ENCODE results near the gene RBM3.

The RBM3 gene

GRCh38 chrX:48599341-48599740, 25.1 kb downstream of the RBM3 start:
- no peak overlapping the region for H3K4me3 ChIP-seq (ENCODE audit: low read depth, low read length)
- no peak for TF ChIP-seq ZSCAN4 (tag by site-specific recombination; IDR thresholded peaks at IDR 0.05)
- TF ChIP-seq ZNF121 (tag by site-specific recombination; IDR thresholded peaks at IDR 0.05), result no peak
- no peak for TF ChIP-seq PRDM2 (tag by site-specific recombination; IDR thresholded peaks at IDR 0.05; ENCODE audit: borderline replicate concordance)
- TF ChIP-seq ZFP37 (tag by site-specific recombination; IDR thresholded peaks at IDR 0.05), result no peak
- no peak for TF ChIP-seq ZNF24 (tag by site-specific recombination; IDR thresholded peaks at IDR 0.05)
- TF ChIP-seq ZNF335 (tag by site-specific recombination; conservative IDR thresholded peaks at IDR 0.05), result no peak
- no peak for TF ChIP-seq HOXA7 (CRISPR knock-in tag; IDR thresholded peaks at IDR 0.05; ENCODE audit: borderline replicate concordance)
- no peak for TF ChIP-seq ZNF239 (tag by site-specific recombination; IDR thresholded peaks at IDR 0.05)
- no peak for TF ChIP-seq ZNF184 (tag by site-specific recombination; IDR thresholded peaks at IDR 0.05)
- no peak for TF ChIP-seq ZBTB1 (tag by site-specific recombination; IDR thresholded peaks at IDR 0.05)
- TF ChIP-seq ZNF416 (tag by site-specific recombination; IDR thresholded peaks at IDR 0.05), result no peak
- TF ChIP-seq ZNF112 (tag by site-specific recombination; IDR thresholded peaks at IDR 0.05), result no peak
- no peak for TF ChIP-seq ZNF133 (tag by site-specific recombination; IDR thresholded peaks at IDR 0.05)
- TF ChIP-seq ZNF280C (tag by site-specific recombination; IDR thresholded peaks at IDR 0.05), result no peak
- H3K9me3 ChIP-seq (ENCODE audit: control insufficient read depth, insufficient read depth, low read depth, low read length), result no peaks in the 10 kb centered on the region
- no peak overlapping the region for H3K27ac ChIP-seq (ENCODE audit: extremely low read depth, low read depth, low read length)
- CTCF ChIA-PET, result no interaction called here
- H3K4me1 ChIP-seq (ENCODE audit: control insufficient read depth, insufficient read depth, low read length), result peaks cover 3% of the 10 kb centered on the region; the same call in 1 of the 2 replicates
- H3K36me3 ChIP-seq (ENCODE audit: control insufficient read depth in 2 of 2, insufficient read depth in 1 of 2, low read length in 2 of 2), result peaks cover 0 to 54% of the 10 kb centered on the region in 2 experiments
- POLR2A ChIA-PET, result no interaction called here

- Histone ChIP-seq H3K36me3 (ENCODE audit: control insufficient read depth in 2 of 2, insufficient read depth in 1 of 2, low read length in 2 of 2) (peaks cover 0 to 63% of the 10 kb centered on the region in 2 experiments), H3K4me3 (ENCODE audit: low read depth, low read length) (no peak overlapping the region), H3K9me3 (ENCODE audit: control insufficient read depth, insufficient read depth, low read depth, low read length) (no peaks in the 10 kb centered on the region), H3K27ac (ENCODE audit: extremely low read depth, low read depth, low read length) (no peak overlapping the region), H3K4me1 (ENCODE audit: control insufficient read depth, insufficient read depth, low read length) (peaks cover 3% of the 10 kb centered on the region; the same call in 1 of the 2 replicates)
- POLR2A ChIA-PET, result interaction anchor here (0.6 kb wide), 1 partner anchor 56 kb away, joined by 3 read pairs; no protein-coding TSS in a partner anchor
- CTCF ChIA-PET, result no interaction called here
- TF ChIP-seq ZNF302 (tag by site-specific recombination; IDR thresholded peaks at IDR 0.05; ENCODE audit: low read depth), result no peak
- no peak for TF ChIP-seq ZNF146 (tag by site-specific recombination; IDR thresholded peaks at IDR 0.05)
- TF ChIP-seq PRDM1 (tag by site-specific recombination; IDR thresholded peaks at IDR 0.05), result no peak
- TF ChIP-seq BCL6B (tag by site-specific recombination; IDR thresholded peaks at IDR 0.05), result no peak
- TF ChIP-seq ZNF549 (tag by site-specific recombination; IDR thresholded peaks at IDR 0.05), result no peak
- TF ChIP-seq INSM2 (tag by site-specific recombination; IDR thresholded peaks at IDR 0.05), result no peak
- TF ChIP-seq ZNF660 (tag by site-specific recombination; IDR thresholded peaks at IDR 0.05), result no peak
- TF ChIP-seq ZNF670 (tag by site-specific recombination; IDR thresholded peaks at IDR 0.05; ENCODE audit: low read depth), result no peak
- TF ChIP-seq SALL2 (tag by site-specific recombination; IDR thresholded peaks at IDR 0.05; ENCODE audit: borderline replicate concordance), result no peak
- TF ChIP-seq ZNF23 (tag by site-specific recombination; IDR thresholded peaks at IDR 0.05; ENCODE audit: borderline replicate concordance), result no peak
- no peak for TF ChIP-seq ZNF211 (tag by site-specific recombination; IDR thresholded peaks at IDR 0.05; ENCODE audit: low read depth)
Observed at GRCh38 chrX:48600226-48600625, 25.9 kb downstream of the RBM3 start.
